Glutamatergic neuron (in vitro differentiated cells): Measurements from ENCODE around the gene LMO1. TPM values are rescaled to one million over a fixed set of nuclear protein-coding genes. Genes with fewer than 3 reads are reported as not detected.
A peak's percentile ranks its signal among the peaks of the same experiment; 100 is the strongest.

Experiments used
- DNase-seq: peaks from one replicate; pipeline ENCODE4 v3.0.0; 2022
- H3K27ac Mint-ChIP-seq: one replicate; pipeline ENCODE4 v1.8.0; 2020; ENCODE audit warnings: mild to moderate bottlenecking, mixed read lengths, inconsistent platforms; ENCODE audit not compliant: unreplicated experiment
- H3K27me3 Mint-ChIP-seq: one replicate; pipeline ENCODE4 v1.8.0; 2020; ENCODE audit warnings: mild to moderate bottlenecking, moderate library complexity, mixed read lengths, inconsistent platforms; ENCODE audit not compliant: unreplicated experiment
- H3K36me3 Mint-ChIP-seq: one replicate; pipeline ENCODE4 v1.8.0; 2020; ENCODE audit warnings: mild to moderate bottlenecking, mixed read lengths, inconsistent platforms; ENCODE audit not compliant: unreplicated experiment
- H3K4me1 Mint-ChIP-seq: one replicate; pipeline ENCODE4 v1.8.0; 2020; ENCODE audit warnings: mild to moderate bottlenecking, low read depth, mixed read lengths, inconsistent platforms; ENCODE audit not compliant: unreplicated experiment
- H3K4me3 Mint-ChIP-seq: one replicate; pipeline ENCODE4 v1.8.0; 2020; ENCODE audit warnings: mild to moderate bottlenecking, mixed read lengths, inconsistent platforms; ENCODE audit not compliant: unreplicated experiment
- H3K9me3 Mint-ChIP-seq: one replicate; pipeline ENCODE4 v1.8.0; 2020; ENCODE audit warnings: mild to moderate bottlenecking, moderate library complexity, mixed read lengths, inconsistent platforms; ENCODE audit not compliant: unreplicated experiment
- long read RNA-seq: library from polyadenylated mRNA; unstranded; transcript quantifications from one replicate; pipeline ENCODE4 v2.0.0, GENCODE V29; 2020; ENCODE audit not compliant: unreplicated experiment
- total RNA-seq: library from RNA; stranded (reverse); fragmentation: NEBNext Ultra II Directional; extraction: Animal tissue kit (Norgen Biotek cat#: 25700); gene quantifications from one replicate; pipeline ENCODE4 v1.2.1, GENCODE V29; 2021; ENCODE audit not compliant: unreplicated experiment
- TF ChIP-seq, protein P1 (sequence below): fragments of 200-600 bp; sonication (generic); IDR thresholded peaks from one replicate; pipeline ENCODE4 v1.5.0; 2021; ENCODE audit not compliant: partially characterized antibody, unreplicated experiment

LMO1 gene
- total RNA-seq: 5.7 TPM
- long read RNA-seq, partial matches to known transcripts: 0 of 5 reads
- long read RNA-seq, other reads (novel, unspliced or antisense): 2 of 5 reads

- H3K27me3 Mint-ChIP-seq: peaks cover 19% of the 10 kb centered on the region
- H3K4me1 Mint-ChIP-seq: peaks cover 26% of the 10 kb centered on the region
- H3K36me3 Mint-ChIP-seq: no peaks in the 10 kb centered on the region
- peak within 1 kb of the TSS; percentile 87 for H3K4me3 Mint-ChIP-seq
- peak; percentile 96 for DNase-seq
- H3K9me3 Mint-ChIP-seq: peaks cover 14% of the 10 kb centered on the region
- TF ChIP-seq, protein P1, sequence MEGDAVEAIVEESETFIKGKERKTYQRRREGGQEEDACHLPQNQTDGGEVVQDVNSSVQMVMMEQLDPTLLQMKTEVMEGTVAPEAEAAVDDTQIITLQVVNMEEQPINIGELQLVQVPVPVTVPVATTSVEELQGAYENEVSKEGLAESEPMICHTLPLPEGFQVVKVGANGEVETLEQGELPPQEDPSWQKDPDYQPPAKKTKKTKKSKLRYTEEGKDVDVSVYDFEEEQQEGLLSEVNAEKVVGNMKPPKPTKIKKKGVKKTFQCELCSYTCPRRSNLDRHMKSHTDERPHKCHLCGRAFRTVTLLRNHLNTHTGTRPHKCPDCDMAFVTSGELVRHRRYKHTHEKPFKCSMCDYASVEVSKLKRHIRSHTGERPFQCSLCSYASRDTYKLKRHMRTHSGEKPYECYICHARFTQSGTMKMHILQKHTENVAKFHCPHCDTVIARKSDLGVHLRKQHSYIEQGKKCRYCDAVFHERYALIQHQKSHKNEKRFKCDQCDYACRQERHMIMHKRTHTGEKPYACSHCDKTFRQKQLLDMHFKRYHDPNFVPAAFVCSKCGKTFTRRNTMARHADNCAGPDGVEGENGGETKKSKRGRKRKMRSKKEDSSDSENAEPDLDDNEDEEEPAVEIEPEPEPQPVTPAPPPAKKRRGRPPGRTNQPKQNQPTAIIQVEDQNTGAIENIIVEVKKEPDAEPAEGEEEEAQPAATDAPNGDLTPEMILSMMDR: peak; percentile 65
- H3K27ac Mint-ChIP-seq: peak within 1 kb of the TSS; percentile 49
Measured at GRCh38 chr11:8263769-8264410, at the start of gene LMO1. Gene LMO1 (minus strand): TSS chr11:8263878. CDS start chr11:8263362, 516 bp downstream.

DNA sequence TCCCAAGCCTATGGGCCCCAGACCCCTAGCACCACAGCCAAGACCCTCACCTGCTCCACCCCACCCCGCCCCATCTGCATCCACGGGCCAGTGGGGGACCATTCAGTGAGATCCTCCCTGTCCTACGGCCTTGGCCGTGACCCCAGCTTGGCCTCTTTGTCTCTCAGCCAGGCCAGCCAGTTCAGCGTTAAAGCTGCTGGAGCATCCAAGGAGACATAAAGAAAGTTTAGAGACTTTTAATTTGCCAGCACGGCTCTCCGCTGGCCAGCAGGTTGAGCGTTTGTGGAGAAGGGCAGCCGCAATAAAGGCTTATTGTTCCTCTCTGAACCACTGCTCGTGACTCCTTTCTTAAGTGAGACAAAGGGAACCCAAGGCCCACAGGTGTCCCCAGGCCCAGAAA lies 49.3 kb upstream of the LMO1 start:
- Mint-ChIP-seq H3K9me3 (peaks cover 3% of the 10 kb centered on the region), H3K27ac (no peak overlapping the region)
- TF ChIP-seq, protein P1: no peak

GRCh38 chr11:8311366-8311765 lies 47.7 kb upstream of the LMO1 start:
- H3K36me3 Mint-ChIP-seq: no peaks in the 10 kb centered on the region
- H3K4me3 Mint-ChIP-seq: no peak overlapping the region
- no peak for DNase-seq
- peaks cover 3% of the 10 kb centered on the region for H3K9me3 Mint-ChIP-seq
- TF ChIP-seq, protein P1: no peak
- H3K27me3 Mint-ChIP-seq: peaks cover 7% of the 10 kb centered on the region
- no peak overlapping the region for H3K27ac Mint-ChIP-seq
- H3K4me1 Mint-ChIP-seq: peaks cover 7% of the 10 kb centered on the region

More for the DNA sequence above, 49.3 kb upstream of the LMO1 start:
- DNase-seq: no peak
- Mint-ChIP-seq H3K27me3 (peaks cover 7% of the 10 kb centered on the region), H3K4me1 (peaks cover 10% of the 10 kb centered on the region), H3K4me3 (no peak overlapping the region), H3K36me3 (no peaks in the 10 kb centered on the region)

- DNase-seq: no peak
- H3K4me1 Mint-ChIP-seq: peaks cover 2% of the 10 kb centered on the region
- TF ChIP-seq, protein P1: no peak
- H3K27me3 Mint-ChIP-seq: peaks cover 7% of the 10 kb centered on the region
- peaks cover 3% of the 10 kb centered on the region for H3K9me3 Mint-ChIP-seq
- H3K27ac Mint-ChIP-seq: no peak overlapping the region
- H3K4me3 Mint-ChIP-seq: no peak overlapping the region
- no peaks in the 10 kb centered on the region for H3K36me3 Mint-ChIP-seq
Measured at GRCh38 chr11:8310743-8311298, 47.1 kb upstream of the LMO1 start.

GRCh38 chr11:8309862-8310261 lies 46.2 kb upstream of the LMO1 start:
- no peaks in the 10 kb centered on the region for H3K4me1 Mint-ChIP-seq
- DNase-seq: no peak
- H3K4me3 Mint-ChIP-seq: no peak overlapping the region
- H3K27me3 Mint-ChIP-seq: peaks cover 7% of the 10 kb centered on the region
- H3K27ac Mint-ChIP-seq: no peak overlapping the region
- H3K36me3 Mint-ChIP-seq: peaks cover 1% of the 10 kb centered on the region
- H3K9me3 Mint-ChIP-seq: peaks cover 2% of the 10 kb centered on the region
- TF ChIP-seq, protein P1: no peak
